Osteoblast (primary cell): Measurements from ENCODE around the gene POU6F2. TPM values are rescaled to one million over a fixed set of nuclear protein-coding genes. Genes with fewer than 3 reads are reported as not detected.

Experiments used
- DNase-seq: peaks from one replicate; pipeline ENCODE4 v3.0.0; 2011; ENCODE audit warnings: low spot score, mixed read lengths; ENCODE audit not compliant: insufficient read length; ENCODE audit errors: missing footprints
- H2AFZ ChIP-seq: 2 replicates; pipeline ENCODE4 v1.6.0; 2011; ENCODE audit warnings: mild to moderate bottlenecking, low read length
- H3K27ac ChIP-seq: 2 replicates; pipeline ENCODE4 v1.5.1; 2011; ENCODE audit warnings: mild to moderate bottlenecking, low read depth, low read length, moderate library complexity
- H3K27me3 ChIP-seq: 2 replicates; pipeline ENCODE4 v1.6.0; 2012; ENCODE audit warnings: mild to moderate bottlenecking, control low read depth, inconsistent platforms, low read length, moderate library complexity; ENCODE audit not compliant: insufficient read depth
- H3K36me3 ChIP-seq: 2 replicates; pipeline ENCODE4 v1.5.1; 2011; ENCODE audit warnings: mild to moderate bottlenecking, low read length, control low read depth, moderate library complexity; ENCODE audit not compliant: insufficient read depth
- H3K4me1 ChIP-seq: 2 replicates; pipeline ENCODE4 v1.5.1; 2011; ENCODE audit warnings: mild to moderate bottlenecking, low read length, control low read depth, moderate library complexity; ENCODE audit not compliant: insufficient read depth
- H3K4me2 ChIP-seq: 2 replicates; pipeline ENCODE4 v1.6.0; 2011; ENCODE audit warnings: mild to moderate bottlenecking, low read length; ENCODE audit not compliant: insufficient read depth
- H3K4me3 ChIP-seq: fragments of 200-600 bp; sonication (generic); 3 replicates; pipeline ENCODE4 v1.5.1; 2012; ENCODE audit warnings: mild to moderate bottlenecking, low read length, inconsistent platforms; ENCODE audit not compliant: insufficient read depth
- H3K79me2 ChIP-seq: 2 replicates; pipeline ENCODE4 v1.6.0; 2012; ENCODE audit warnings: mild to moderate bottlenecking, low read length, control low read depth, inconsistent platforms; ENCODE audit not compliant: insufficient read depth
- H3K9me3 ChIP-seq: 2 replicates; pipeline ENCODE4 v1.5.1; 2011; ENCODE audit warnings: low read depth, low read length, control low read depth
- H4K20me1 ChIP-seq: 2 replicates; pipeline ENCODE4 v1.6.0; 2012; ENCODE audit warnings: mild to moderate bottlenecking, low read length, control low read depth; ENCODE audit not compliant: insufficient read depth
- CTCF ChIP-seq: IDR thresholded peaks from 2 replicates; pipeline ENCODE4 v1.5.1; 2011; ENCODE audit warnings: mild to moderate bottlenecking, low read depth, low read length, moderate library complexity; ENCODE audit errors: extremely low read depth
- total RNA-seq: library from RNA; depleted of rRNA; stranded (reverse); fragments of >200 nt; gene quantifications from 2 replicates; pipeline ENCODE4 v1.2.3, GENCODE V29; 2012

Gene POU6F2
- total RNA-seq, 1 donor, result not detected

GRCh38 chr7:39317107-39317506 lies 339.4 kb downstream of the POU6F2 start:
- H3K36me3 ChIP-seq, result no peaks in the 10 kb centered on the region
- H3K27ac ChIP-seq, result no peak overlapping the region
- no peaks in the 10 kb centered on the region for H3K4me1 ChIP-seq
- H3K4me3 ChIP-seq, result no peak overlapping the region
- no peak for DNase-seq
- TF ChIP-seq CTCF, result no peak
- no peaks in the 10 kb centered on the region for H3K9me3 ChIP-seq
- no peak overlapping the region for H2AFZ ChIP-seq
- no peak overlapping the region for H3K4me2 ChIP-seq
- H4K20me1 ChIP-seq, result no peaks in the 10 kb centered on the region
- H3K27me3 ChIP-seq, result no peaks in the 10 kb centered on the region
- no peaks in the 10 kb centered on the region for H3K79me2 ChIP-seq

DNA sequence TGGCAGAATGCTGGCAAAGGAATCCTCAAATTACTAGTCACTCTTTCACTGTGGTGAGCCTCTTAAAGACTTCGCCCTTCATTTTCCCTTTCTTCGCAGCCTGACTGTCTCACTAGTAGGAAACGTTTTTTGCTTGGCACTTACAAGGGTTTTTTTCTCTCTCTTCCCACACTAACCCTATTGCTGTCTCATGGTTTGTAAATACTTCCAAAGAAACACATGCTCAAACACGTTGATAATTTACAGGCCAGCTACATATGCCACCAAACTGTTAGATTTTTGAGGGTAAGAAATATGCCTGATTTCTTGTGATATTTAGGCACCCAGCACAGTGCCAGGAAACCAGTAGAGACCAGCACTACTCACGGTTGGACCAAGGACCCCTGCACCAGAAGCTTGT lies 340.2 kb downstream of the POU6F2 start:
- no peak overlapping the region for H2AFZ ChIP-seq
- H3K27ac ChIP-seq, result no peak overlapping the region
- no peaks in the 10 kb centered on the region for H4K20me1 ChIP-seq
- H3K9me3 ChIP-seq, result no peaks in the 10 kb centered on the region
- no peak for DNase-seq
- no peaks in the 10 kb centered on the region for H3K36me3 ChIP-seq
- H3K79me2 ChIP-seq, result no peaks in the 10 kb centered on the region
- no peak overlapping the region for H3K4me3 ChIP-seq
- H3K4me1 ChIP-seq, result no peaks in the 10 kb centered on the region
- no peaks in the 10 kb centered on the region for H3K27me3 ChIP-seq
- no peak overlapping the region for H3K4me2 ChIP-seq
- TF ChIP-seq CTCF, result no peak

DNA sequence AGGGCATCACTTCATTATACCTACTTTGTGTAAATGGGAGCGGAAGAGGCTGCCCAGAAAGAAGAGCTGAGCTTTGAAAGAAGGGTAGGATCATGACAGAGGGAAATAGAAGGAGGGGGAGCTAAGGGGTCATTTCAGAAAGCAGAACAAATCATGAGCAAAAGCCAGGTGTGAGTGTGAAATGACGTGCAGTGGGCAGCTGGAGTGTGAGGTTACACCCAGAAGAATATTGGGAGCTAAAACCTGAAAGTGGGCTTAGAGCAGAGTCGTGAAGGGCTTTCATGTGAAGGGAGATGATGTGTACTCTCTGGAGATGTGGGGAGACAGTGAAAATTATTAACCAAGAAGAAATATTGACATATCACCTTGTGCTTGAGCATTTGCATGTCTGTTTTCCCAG lies 343.5 kb downstream of the POU6F2 start:
- no peak overlapping the region for H3K4me3 ChIP-seq
- DNase-seq, result no peak
- no peaks in the 10 kb centered on the region for H3K4me1 ChIP-seq
- H3K9me3 ChIP-seq, result no peaks in the 10 kb centered on the region
- no peaks in the 10 kb centered on the region for H4K20me1 ChIP-seq
- no peaks in the 10 kb centered on the region for H3K36me3 ChIP-seq
- no peaks in the 10 kb centered on the region for H3K79me2 ChIP-seq
- H3K27me3 ChIP-seq, result no peaks in the 10 kb centered on the region
- no peak for TF ChIP-seq CTCF
- H3K27ac ChIP-seq, result no peak overlapping the region
- H3K4me2 ChIP-seq, result no peak overlapping the region
- no peak overlapping the region for H2AFZ ChIP-seq

DNA sequence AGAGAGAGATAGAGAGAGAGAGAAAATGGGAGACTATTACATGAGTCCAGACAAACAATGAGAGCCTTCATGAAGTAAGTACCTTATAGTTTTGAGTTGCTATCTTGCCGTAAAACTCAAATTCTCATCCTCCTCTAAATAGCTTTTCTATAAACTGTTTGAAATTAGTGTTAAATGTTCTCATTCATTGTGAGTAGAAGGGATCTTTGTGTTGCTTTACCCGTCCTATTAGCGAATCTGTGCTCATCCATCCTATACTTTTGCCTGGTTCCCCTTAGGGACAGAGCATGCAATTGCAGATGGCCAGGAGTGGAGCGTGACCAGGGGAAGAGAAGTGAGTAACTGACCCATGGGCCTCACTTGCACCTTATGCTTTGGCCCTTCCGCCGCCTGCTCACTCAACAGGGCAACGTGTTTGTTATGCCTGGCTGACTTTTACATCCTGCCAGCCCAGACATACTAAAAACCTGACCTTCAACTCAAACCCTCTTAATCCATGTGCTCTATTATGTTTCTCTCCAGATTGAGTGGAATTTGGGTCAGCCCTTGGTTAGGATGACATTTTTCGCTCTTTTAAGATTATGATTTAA lies 344.3 kb downstream of the POU6F2 start:
- H2AFZ ChIP-seq, result no peak overlapping the region
- H3K9me3 ChIP-seq, result no peaks in the 10 kb centered on the region
- no peaks in the 10 kb centered on the region for H3K36me3 ChIP-seq
- H3K27ac ChIP-seq, result no peak overlapping the region
- no peaks in the 10 kb centered on the region for H3K27me3 ChIP-seq
- H3K4me1 ChIP-seq, result no peaks in the 10 kb centered on the region
- H3K79me2 ChIP-seq, result no peaks in the 10 kb centered on the region
- no peaks in the 10 kb centered on the region for H4K20me1 ChIP-seq
- H3K4me3 ChIP-seq, result no peak overlapping the region
- no peak overlapping the region for H3K4me2 ChIP-seq
- DNase-seq, result no peak
- TF ChIP-seq CTCF, result no peak
